ENCODE measurements around the gene CCND1.

Gene CCND1

GRCh38 chr11:69641681-69642548 is 959 bp downstream of the CCND1 start:
- ChIA-PET POLR2A (no interaction called here), CTCF (interaction anchor here (1.2 to 5.2 kb wide), 6 partner anchors 20 to 545 kb away, joined by 3 to 59 read pairs (median 5); partner anchors contain the start of gene MYEOV)
- H3K27me3 ChIP-seq (replicated peaks in 2 of 5; ENCODE audit: control insufficient read depth in 4 of 5, insufficient read depth in 5 of 5, low read length in 4 of 5), result peaks cover 3 to 71% (median 28%) of the 10 kb centered on the region in 5 experiments
- H3K27ac ChIP-seq (ENCODE audit: insufficient read depth in 1 of 2, low read depth in 1 of 2, low read length in 2 of 2, poor library complexity in 1 of 2, severe bottlenecking in 2 of 2), result no peak overlapping the region
- H3K4me1 ChIP-seq (ENCODE audit: control extremely low read depth in 1 of 4, control insufficient read depth in 4 of 4, insufficient read depth in 4 of 4, low read length in 3 of 4), result peaks cover 5 to 59% (median 54%) of the 10 kb centered on the region in 4 experiments
- WGBS (ENCODE audit: insufficient coverage), result 1% methylated on average over 49 of the region's 68 CpGs
- no peaks in the 10 kb centered on the region for H3K36me3 ChIP-seq (ENCODE audit: control insufficient read depth in 4 of 4, insufficient read depth in 4 of 4, low read length in 3 of 4)
- no peaks in the 10 kb centered on the region for H3K9me3 ChIP-seq (ENCODE audit: control extremely low read depth in 1 of 5, control insufficient read depth in 4 of 5, insufficient read depth in 2 of 5, low read depth in 1 of 5, low read length in 4 of 5)
- peak in 1 of 3 donors; percentile 9 for DNase-seq
- H3K4me3 ChIP-seq (ENCODE audit: control insufficient read depth in 1 of 7, extremely low read depth in 1 of 7, insufficient read depth in 4 of 7, low read depth in 2 of 7, low read length in 6 of 7), result peak overlapping the region in 6 of 7 experiments; percentile 2 to 74 (median 60)

- peak in 2 of 3 donors; percentile 50 to 51 for DNase-seq
- no peaks in the 10 kb centered on the region for H3K9me3 ChIP-seq (ENCODE audit: control extremely low read depth in 1 of 5, control insufficient read depth in 4 of 5, insufficient read depth in 2 of 5, low read depth in 1 of 5, low read length in 4 of 5)
- H3K27me3 ChIP-seq (replicated peaks in 2 of 5; ENCODE audit: control insufficient read depth in 4 of 5, insufficient read depth in 5 of 5, low read length in 4 of 5), result peaks cover 3 to 65% (median 25%) of the 10 kb centered on the region in 5 experiments
- peaks cover 3 to 53% (median 48%) of the 10 kb centered on the region in 4 experiments for H3K4me1 ChIP-seq (ENCODE audit: control extremely low read depth in 1 of 4, control insufficient read depth in 4 of 4, insufficient read depth in 4 of 4, low read length in 3 of 4)
- CTCF ChIA-PET, result interaction anchor here (0.6 to 5.2 kb wide), 7 partner anchors 19 to 545 kb away, joined by 3 to 59 read pairs (median 5); partner anchors contain the start of gene MYEOV
- peak overlapping the region; percentile 11 to 74 (median 57) for H3K4me3 ChIP-seq (ENCODE audit: control insufficient read depth in 1 of 7, extremely low read depth in 1 of 7, insufficient read depth in 4 of 7, low read depth in 2 of 7, low read length in 6 of 7)
- POLR2A ChIA-PET, result no interaction called here
- no peak overlapping the region for H3K27ac ChIP-seq (ENCODE audit: insufficient read depth in 1 of 2, low read depth in 1 of 2, low read length in 2 of 2, poor library complexity in 1 of 2, severe bottlenecking in 2 of 2)
- no peaks in the 10 kb centered on the region for H3K36me3 ChIP-seq (ENCODE audit: control insufficient read depth in 4 of 4, insufficient read depth in 4 of 4, low read length in 3 of 4)
- under 1% methylated on average over 23 of the region's 40 CpGs for WGBS (ENCODE audit: insufficient coverage)
Observed at GRCh38 chr11:69642549-69642912, 1.6 kb downstream of the CCND1 start.

- 0% methylated on average over 58 of the region's 81 CpGs for WGBS (ENCODE audit: insufficient coverage)
- H3K27ac ChIP-seq (ENCODE audit: insufficient read depth in 1 of 2, low read depth in 1 of 2, low read length in 2 of 2, poor library complexity in 1 of 2, severe bottlenecking in 2 of 2), result no peak overlapping the region
- POLR2A ChIA-PET, result no interaction called here
Observed at GRCh38 chr11:69642913-69643632, 2.1 kb downstream of the CCND1 start.

GRCh38 chr11:69643646-69644045 is 2.7 kb downstream of the CCND1 start:
- ChIA-PET CTCF (interaction anchor here (0.7 to 5.2 kb wide), 19 partner anchors 12 to 683 kb away, joined by 3 to 59 read pairs (median 4); partner anchors contain the start of gene MYEOV), POLR2A (no interaction called here)
- Histone ChIP-seq H3K4me3 (ENCODE audit: control insufficient read depth in 1 of 7, extremely low read depth in 1 of 7, insufficient read depth in 4 of 7, low read depth in 2 of 7, low read length in 6 of 7) (peak overlapping the region in 1 of 7 experiments; percentile 74), H3K27me3 (replicated peaks in 2 of 5; ENCODE audit: control insufficient read depth in 4 of 5, insufficient read depth in 5 of 5, low read length in 4 of 5) (peaks cover 3 to 53% (median 18%) of the 10 kb centered on the region in 5 experiments), H3K27ac (ENCODE audit: insufficient read depth in 1 of 2, low read depth in 1 of 2, low read length in 2 of 2, poor library complexity in 1 of 2, severe bottlenecking in 2 of 2) (no peak overlapping the region), H3K4me1 (ENCODE audit: control extremely low read depth in 1 of 4, control insufficient read depth in 4 of 4, insufficient read depth in 4 of 4, low read length in 3 of 4) (peaks cover 0 to 47% (median 42%) of the 10 kb centered on the region in 4 experiments), H3K9me3 (ENCODE audit: control extremely low read depth in 1 of 5, control insufficient read depth in 4 of 5, insufficient read depth in 2 of 5, low read depth in 1 of 5, low read length in 4 of 5) (no peaks in the 10 kb centered on the region), H3K36me3 (ENCODE audit: control insufficient read depth in 4 of 4, insufficient read depth in 4 of 4, low read length in 3 of 4) (no peaks in the 10 kb centered on the region)
- no peak for DNase-seq
- 74% methylated on average over 13 of the region's 27 CpGs for WGBS (ENCODE audit: insufficient coverage)

More at GRCh38 chr11:69642913-69643632, 2.1 kb downstream of the CCND1 start:
- no peaks in the 10 kb centered on the region for H3K9me3 ChIP-seq (ENCODE audit: control extremely low read depth in 1 of 5, control insufficient read depth in 4 of 5, insufficient read depth in 2 of 5, low read depth in 1 of 5, low read length in 4 of 5)
- peaks cover 3 to 59% (median 22%) of the 10 kb centered on the region in 5 experiments for H3K27me3 ChIP-seq (replicated peaks in 2 of 5; ENCODE audit: control insufficient read depth in 4 of 5, insufficient read depth in 5 of 5, low read length in 4 of 5)
- no peaks in the 10 kb centered on the region for H3K36me3 ChIP-seq (ENCODE audit: control insufficient read depth in 4 of 4, insufficient read depth in 4 of 4, low read length in 3 of 4)
- peak overlapping the region in 6 of 7 experiments; percentile 43 to 74 (median 60) for H3K4me3 ChIP-seq (ENCODE audit: control insufficient read depth in 1 of 7, extremely low read depth in 1 of 7, insufficient read depth in 4 of 7, low read depth in 2 of 7, low read length in 6 of 7)
- peak; percentile 72 to 84 (median 83) for DNase-seq
- CTCF ChIA-PET, result interaction anchor here (0.6 to 5.2 kb wide), 12 partner anchors 18 to 683 kb away, joined by 3 to 59 read pairs (median 4); partner anchors contain the start of gene MYEOV
- peaks cover 3 to 52% (median 47%) of the 10 kb centered on the region in 4 experiments for H3K4me1 ChIP-seq (ENCODE audit: control extremely low read depth in 1 of 4, control insufficient read depth in 4 of 4, insufficient read depth in 4 of 4, low read length in 3 of 4)

- Histone ChIP-seq H3K9me3 (ENCODE audit: control extremely low read depth in 1 of 5, control insufficient read depth in 4 of 5, insufficient read depth in 2 of 5, low read depth in 1 of 5, low read length in 4 of 5) (no peaks in the 10 kb centered on the region), H3K4me1 (ENCODE audit: control extremely low read depth in 1 of 4, control insufficient read depth in 4 of 4, insufficient read depth in 4 of 4, low read length in 3 of 4) (peaks cover 0 to 41% (median 35%) of the 10 kb centered on the region in 4 experiments), H3K36me3 (ENCODE audit: control insufficient read depth in 4 of 4, insufficient read depth in 4 of 4, low read length in 3 of 4) (no peaks in the 10 kb centered on the region), H3K4me3 (ENCODE audit: control insufficient read depth in 1 of 7, extremely low read depth in 1 of 7, insufficient read depth in 4 of 7, low read depth in 2 of 7, low read length in 6 of 7) (no peak overlapping the region), H3K27ac (ENCODE audit: insufficient read depth in 1 of 2, low read depth in 1 of 2, low read length in 2 of 2, poor library complexity in 1 of 2, severe bottlenecking in 2 of 2) (no peak overlapping the region), H3K27me3 (replicated peaks in 2 of 5; ENCODE audit: control insufficient read depth in 4 of 5, insufficient read depth in 5 of 5, low read length in 4 of 5) (peaks cover 3 to 47% (median 14%) of the 10 kb centered on the region in 5 experiments)
- 60% methylated on average over 22 of the region's 24 CpGs for WGBS (ENCODE audit: insufficient coverage)
- ChIA-PET POLR2A (no interaction called here), CTCF (interaction anchor here (0.7 to 5.2 kb wide), 22 partner anchors 10 to 690 kb away, joined by 3 to 59 read pairs (median 3); partner anchors contain the start of gene MYEOV)
- DNase-seq, result peak in 1 of 3 donors; percentile 21
Observed at GRCh38 chr11:69644071-69644961, 3.4 kb downstream of the CCND1 start.

GRCh38 chr11:69644962-69645675 is 4.2 kb downstream of the CCND1 start:
- H3K27ac ChIP-seq (ENCODE audit: insufficient read depth in 1 of 2, low read depth in 1 of 2, low read length in 2 of 2, poor library complexity in 1 of 2, severe bottlenecking in 2 of 2), result no peak overlapping the region

More at GRCh38 chr11:69644962-69645675, 4.2 kb downstream of the CCND1 start:
- no peak for DNase-seq
- ChIA-PET POLR2A (interaction anchor here (0.6 kb wide), 1 partner anchor 24 kb away, joined by 3 read pairs; no protein-coding TSS in a partner anchor), CTCF (interaction anchor here (0.6 to 5.2 kb wide), 12 partner anchors 11 to 690 kb away, joined by 3 to 59 read pairs (median 3); partner anchors contain the start of gene MYEOV)
- Histone ChIP-seq H3K9me3 (ENCODE audit: control extremely low read depth in 1 of 5, control insufficient read depth in 4 of 5, insufficient read depth in 2 of 5, low read depth in 1 of 5, low read length in 4 of 5) (no peaks in the 10 kb centered on the region), H3K4me3 (ENCODE audit: control insufficient read depth in 1 of 7, extremely low read depth in 1 of 7, insufficient read depth in 4 of 7, low read depth in 2 of 7, low read length in 6 of 7) (no peak overlapping the region), H3K4me1 (ENCODE audit: control extremely low read depth in 1 of 4, control insufficient read depth in 4 of 4, insufficient read depth in 4 of 4, low read length in 3 of 4) (peaks cover 0 to 41% (median 37%) of the 10 kb centered on the region in 4 experiments), H3K27me3 (replicated peaks in 2 of 5; ENCODE audit: control insufficient read depth in 4 of 5, insufficient read depth in 5 of 5, low read length in 4 of 5) (peaks cover 0 to 39% (median 7%) of the 10 kb centered on the region in 5 experiments), H3K36me3 (ENCODE audit: control insufficient read depth in 4 of 4, insufficient read depth in 4 of 4, low read length in 3 of 4) (no peaks in the 10 kb centered on the region)
- WGBS (ENCODE audit: insufficient coverage), result 98% methylated on average over 15 of the region's 20 CpGs

Data from common myeloid progenitor, CD34-positive (primary cell).